Measurements from ENCODE around the gene NREP.
"Not testable (repeated sequence)": the region's sequence is repeated elsewhere in the genome, so short reads cannot be mapped to it uniquely, and the experiment has no call there.

NREP gene

GRCh38 chr5:111739416-111739815, 17.6 kb downstream of the NREP start:
- DNase-seq, result no peak
- no peak for TF ChIP-seq GATA1 (IDR thresholded peaks at IDR 0.05; ENCODE audit: low read depth, low read length)
- TF ChIP-seq POLR2A (IDR thresholded peaks at IDR 0.05; ENCODE audit: low read length), result no peak

- DNase-seq, result no peak
- TF ChIP-seq POLR2A (IDR thresholded peaks at IDR 0.05; ENCODE audit: low read length) (no peak), GATA1 (IDR thresholded peaks at IDR 0.05; ENCODE audit: low read depth, low read length) (no peak)
These were observed 18.9 kb downstream of the NREP start for GRCh38 chr5:111738118-111738517.

GRCh38 chr5:111737716-111738115, 19.3 kb downstream of the NREP start:
- no peak for DNase-seq
- no peak for TF ChIP-seq GATA1 (IDR thresholded peaks at IDR 0.05; ENCODE audit: low read depth, low read length)

GRCh38 chr5:111735583-111736270, 21.3 kb downstream of the NREP start:
- TF ChIP-seq GATA1 (IDR thresholded peaks at IDR 0.05; ENCODE audit: low read depth, low read length) (no peak), POLR2A (IDR thresholded peaks at IDR 0.05; ENCODE audit: low read length) (no peak)
- peak in 1 of 2 experiments; percentile 23 for DNase-seq

- no peak for DNase-seq
- no peak for TF ChIP-seq POLR2A (IDR thresholded peaks at IDR 0.05; ENCODE audit: low read length)
- TF ChIP-seq GATA1 (IDR thresholded peaks at IDR 0.05; ENCODE audit: low read depth, low read length), result no peak
These were observed 22.4 kb downstream of the NREP start for GRCh38 chr5:111734597-111734996.

- DNase-seq, result no peak
- no peak for TF ChIP-seq POLR2A (IDR thresholded peaks at IDR 0.05; ENCODE audit: low read length)
- TF ChIP-seq GATA1 (IDR thresholded peaks at IDR 0.05; ENCODE audit: low read depth, low read length), result no peak
These were observed 23.0 kb downstream of the NREP start for GRCh38 chr5:111734013-111734412.

- TF ChIP-seq GATA1 (IDR thresholded peaks at IDR 0.05; ENCODE audit: low read depth, low read length) (no peak), POLR2A (IDR thresholded peaks at IDR 0.05; ENCODE audit: low read length) (no peak)
- DNase-seq, result no peak
These were observed 23.4 kb downstream of the NREP start for GRCh38 chr5:111733571-111733970.

- TF ChIP-seq POLR2A (IDR thresholded peaks at IDR 0.05; ENCODE audit: low read length), result no peak
- TF ChIP-seq GATA1 (IDR thresholded peaks at IDR 0.05; ENCODE audit: low read depth, low read length), result no peak
- DNase-seq, result no peak
These were observed 25.4 kb downstream of the NREP start for GRCh38 chr5:111731638-111732037.

- TF ChIP-seq GATA1 (IDR thresholded peaks at IDR 0.05; ENCODE audit: low read depth, low read length) (no peak), POLR2A (IDR thresholded peaks at IDR 0.05; ENCODE audit: low read length) (no peak)
- DNase-seq, result no peak
These were observed 26.2 kb downstream of the NREP start for GRCh38 chr5:111730659-111731382.

- no peak for DNase-seq
- TF ChIP-seq POLR2A (IDR thresholded peaks at IDR 0.05; ENCODE audit: low read length), result no peak
- TF ChIP-seq GATA1 (IDR thresholded peaks at IDR 0.05; ENCODE audit: low read depth, low read length), result no peak
These were observed 28.1 kb downstream of the NREP start for GRCh38 chr5:111728941-111729340.

- DNase-seq, result no peak
- no peak for TF ChIP-seq POLR2A (IDR thresholded peaks at IDR 0.05; ENCODE audit: low read length)
- TF ChIP-seq GATA1 (IDR thresholded peaks at IDR 0.05; ENCODE audit: low read depth, low read length), result no peak
These were observed 30.0 kb downstream of the NREP start for GRCh38 chr5:111726986-111727385.

GRCh38 chr5:111722140-111722539, 34.9 kb downstream of the NREP start:
- DNase-seq, result no peak
- no peak for TF ChIP-seq GATA1 (IDR thresholded peaks at IDR 0.05; ENCODE audit: low read depth, low read length)
- no peak for TF ChIP-seq POLR2A (IDR thresholded peaks at IDR 0.05; ENCODE audit: low read length)

- no peak for DNase-seq
- TF ChIP-seq POLR2A (IDR thresholded peaks at IDR 0.05; ENCODE audit: low read length) (no peak), GATA1 (IDR thresholded peaks at IDR 0.05; ENCODE audit: low read depth, low read length) (no peak)
These were observed 36.6 kb downstream of the NREP start for GRCh38 chr5:111720333-111720890.

- TF ChIP-seq POLR2A (IDR thresholded peaks at IDR 0.05; ENCODE audit: low read length) (no peak), GATA1 (IDR thresholded peaks at IDR 0.05; ENCODE audit: low read depth, low read length) (no peak)
- DNase-seq, result no peak
These were observed 37.2 kb downstream of the NREP start for GRCh38 chr5:111719773-111720172.

GRCh38 chr5:111716789-111717188, 40.2 kb downstream of the NREP start:
- DNase-seq, result not testable (repeated sequence)

Measured in erythroblast (primary cell).